ENCODE measurements around the gene SEZ6. TPM values are rescaled to one million over a fixed set of nuclear protein-coding genes. Genes with fewer than 3 reads are reported as not detected.

The SEZ6 gene
- total and polyA plus RNA-seq, 2 of the 4 experiments (the other 2 are of a cell fraction): not detected

- peak overlapping the region; percentile 26; the same call in 1 of the 3 replicates for H2BK15ac ChIP-seq (ENCODE audit: low read depth, low read length)
- in situ Hi-C loops (cut with MboI; ENCODE audit: low sequenced_read_pairs) (no loop called here), dilution Hi-C loops (cut with HindIII; ENCODE audit: low sequenced_read_pairs, unreplicated experiment) (no loop called here), intact Hi-C loops (cut with micrococcal nuclease) (no loop called here)
- H4K20me1 ChIP-seq (ENCODE audit: insufficient read depth, low read length): peaks cover 84% of the 10 kb centered on the region
- no peak overlapping the region for H4K5ac ChIP-seq (ENCODE audit: low read depth, low read length)
- no peak overlapping the region for H2AK9ac ChIP-seq (replicated peaks; ENCODE audit: low read depth, low read length, poor library complexity)
- peak overlapping the region; percentile 14; the same call in 1 of the 2 replicates for H3K4me2 ChIP-seq (ENCODE audit: low read depth, low read length)
- peak overlapping the region; percentile 16; the same call in 1 of the 2 replicates for H2BK20ac ChIP-seq (ENCODE audit: low read depth, low read length)
- peaks cover 48 to 90% of the 10 kb centered on the region in 2 experiments for H3K79me1 ChIP-seq (ENCODE audit: low read depth in 1 of 2, low read length in 2 of 2)
- WGBS, 2 experiments (ENCODE audit: extremely low coverage in 2 of 2, insufficient read length in 1 of 2): no CpG with 5 or more reads among the region's 2 CpGs
- no peak overlapping the region for H4K8ac ChIP-seq (ENCODE audit: low read depth in 2 of 2, low read length in 2 of 2)
- H3K4me1 ChIP-seq (ENCODE audit: control insufficient read depth, insufficient read depth, low read length): peaks cover 14% of the 10 kb centered on the region
- H2AFZ ChIP-seq (replicated peaks; ENCODE audit: low read length, poor library complexity): no peak overlapping the region
- H3K23ac ChIP-seq (ENCODE audit: low read depth, low read length): peak overlapping the region; percentile 8
- no peak overlapping the region for H3K9ac ChIP-seq (ENCODE audit: low read depth, low read length)
- peak overlapping the region; percentile 53; the same call in 1 of the 2 replicates for H2BK120ac ChIP-seq (ENCODE audit: low read depth, low read length)
- no peak for TF ChIP-seq MAFK (IDR thresholded peaks at IDR 0.05; ENCODE audit: low read depth, low read length)
- no peak for TF ChIP-seq CEBPB (IDR thresholded peaks at IDR 0.05; ENCODE audit: low read depth, low read length)
- no peak for TF ChIP-seq USF2 (IDR thresholded peaks at IDR 0.05; ENCODE audit: low read depth, low read length)
- TF ChIP-seq POLR2A (IDR thresholded peaks at IDR 0.05; ENCODE audit: low read depth, low read length): no peak
- DNase-seq (no peak), ATAC-seq (ENCODE audit: low read depth) (no peak; the same call in 1 of the 2 replicates)
- no TSS peak for BruUV-seq (replicated peaks)
- peaks cover 20% of the 10 kb centered on the region for H3K36me3 ChIP-seq (ENCODE audit: control insufficient read depth, insufficient read depth, low read length)
- H3K9me3 ChIP-seq (ENCODE audit: control insufficient read depth, insufficient read depth, low read length): peaks cover 8% of the 10 kb centered on the region
- no peak overlapping the region for H3K27ac ChIP-seq (ENCODE audit: insufficient read depth, low read length)
- no peaks in the 10 kb centered on the region for H3K27me3 ChIP-seq (ENCODE audit: control insufficient read depth, insufficient read depth, low read length)
- peak overlapping the region; percentile 29; the same call in 1 of the 2 replicates for H3K4ac ChIP-seq (ENCODE audit: low read depth, low read length)
- CTCF ChIA-PET: no interaction called here
- H2AK5ac ChIP-seq (ENCODE audit: low read depth, low read length): peak overlapping the region; percentile 44; the same call in 1 of the 2 replicates
- H3K4me3 ChIP-seq (ENCODE audit: insufficient read depth, low read depth, low read length): no peak overlapping the region
- peak overlapping the region; percentile 26 for H2BK5ac ChIP-seq (ENCODE audit: low read depth, low read length, poor library complexity, severe bottlenecking)
- H3K9me1 ChIP-seq (ENCODE audit: insufficient read depth, low read length): peaks cover 27% of the 10 kb centered on the region
- H4K91ac ChIP-seq (ENCODE audit: insufficient read depth, low read depth, low read length): no peak overlapping the region; the same call in 1 of the 2 replicates
- POLR2A ChIA-PET (ENCODE audit: unreplicated experiment): no interaction called here
- H3K14ac ChIP-seq (replicated peaks; ENCODE audit: low read depth, low read length): peak overlapping the region; percentile 40
- peak overlapping the region; percentile 18; the same call in 1 of the 2 replicates for H3K18ac ChIP-seq (ENCODE audit: low read depth, low read length)
- no peak overlapping the region; the same call in 1 of the 2 replicates for H3K56ac ChIP-seq (ENCODE audit: extremely low read depth, insufficient read depth, low read length)
Observed at GRCh38 chr17:28926366-28926765, 79.5 kb downstream of the SEZ6 start.
